NCI-H774 (cell line): ENCODE measurements around the gene ALAS1.
"Not testable (repeated sequence)": the region's sequence is repeated elsewhere in the genome, so short reads cannot be mapped to it uniquely, and the experiment has no call there.

Experiments used
- DNase-seq: peaks from one replicate; lab custom pipeline; 2025; lab: John Stamatoyannopoulos, UW

ALAS1 gene

DNA sequence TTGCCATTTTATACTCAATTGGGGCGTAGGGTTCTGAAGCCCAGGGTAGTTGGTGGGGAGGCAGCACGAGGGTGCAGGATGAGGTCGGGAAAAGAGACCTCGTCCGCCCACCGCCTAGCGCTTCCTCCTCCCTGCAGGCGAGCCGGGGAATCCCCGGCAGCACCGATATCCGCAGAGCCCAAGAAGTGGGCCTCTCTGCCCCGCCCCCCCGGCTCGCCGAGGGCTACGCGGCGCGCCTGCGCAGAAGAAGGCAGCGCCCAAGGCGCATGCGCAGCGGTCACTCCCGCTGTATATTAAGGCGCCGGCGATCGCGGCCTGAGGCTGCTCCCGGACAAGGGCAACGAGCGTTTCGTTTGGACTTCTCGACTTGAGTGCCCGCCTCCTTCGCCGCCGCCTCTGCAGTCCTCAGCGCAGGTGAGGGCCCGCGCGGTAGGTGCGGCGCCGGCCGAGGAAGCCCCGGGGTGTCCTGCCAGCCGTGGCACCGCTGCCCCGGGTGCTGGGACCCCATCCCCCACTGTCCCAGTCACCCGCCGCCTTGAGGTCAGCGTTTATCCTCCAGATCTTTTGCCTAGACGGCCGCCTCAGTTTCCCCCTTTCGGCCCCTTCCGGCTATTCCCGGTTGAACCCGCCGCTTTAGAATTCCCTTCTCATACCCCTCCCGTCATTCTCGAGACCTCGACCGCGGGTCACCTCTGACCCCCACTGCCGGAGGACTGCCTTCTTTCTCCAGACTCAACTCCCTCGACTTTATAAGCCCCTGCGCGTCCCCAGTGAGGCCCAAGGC, at the start of gene ALAS1:
ALAS1 (plus strand) TSS at position 319 of the 784 bp plus-strand sequence. CDS start 1,082 bp downstream, outside the sequence.
- DNase-seq = peak; percentile 76

DNA sequence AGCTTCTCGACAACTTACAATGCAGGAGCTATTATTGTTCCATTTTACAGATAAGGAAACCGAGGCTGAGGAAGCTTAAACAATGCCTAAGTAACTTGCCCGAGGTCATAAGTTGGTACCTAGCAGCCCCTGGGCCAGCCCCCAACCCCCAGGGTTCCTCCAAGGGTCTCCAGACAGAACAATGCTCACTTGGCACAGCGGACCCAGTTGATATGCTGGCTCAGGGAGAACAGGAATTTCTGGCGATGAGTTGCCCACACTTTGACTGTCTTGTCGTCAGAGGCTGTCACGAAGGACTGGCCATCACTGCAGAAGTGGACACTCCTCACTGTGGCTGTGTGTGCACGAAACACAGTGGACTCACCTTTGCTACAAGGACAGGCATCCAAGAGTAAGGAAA, 48.9 kb upstream of the ALAS1 start:
- DNase-seq = no peak

DNA sequence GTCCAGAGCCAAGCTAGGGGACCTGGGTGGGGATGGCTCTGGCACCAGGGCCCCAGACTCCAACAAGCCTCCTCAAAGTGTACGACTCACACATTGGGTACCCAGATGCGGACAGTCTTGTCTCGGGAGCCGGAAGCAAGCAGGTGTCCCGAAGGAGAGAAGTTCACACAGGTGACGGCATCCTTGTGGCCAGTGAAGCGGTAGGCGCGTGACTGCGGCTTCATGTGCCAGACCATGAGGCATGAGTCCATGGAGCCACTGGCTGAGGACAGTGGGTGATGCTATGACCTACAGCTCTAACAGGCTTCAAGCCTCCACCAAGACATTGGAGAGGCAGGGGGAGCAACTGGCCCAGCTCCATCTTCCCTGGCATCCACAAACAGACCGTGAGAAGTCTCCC, 48.2 kb upstream of the ALAS1 start:
- DNase-seq = no peak

- no peak for DNase-seq
Measured at GRCh38 chr3:52150357-52150756, 47.6 kb upstream of the ALAS1 start.

DNA sequence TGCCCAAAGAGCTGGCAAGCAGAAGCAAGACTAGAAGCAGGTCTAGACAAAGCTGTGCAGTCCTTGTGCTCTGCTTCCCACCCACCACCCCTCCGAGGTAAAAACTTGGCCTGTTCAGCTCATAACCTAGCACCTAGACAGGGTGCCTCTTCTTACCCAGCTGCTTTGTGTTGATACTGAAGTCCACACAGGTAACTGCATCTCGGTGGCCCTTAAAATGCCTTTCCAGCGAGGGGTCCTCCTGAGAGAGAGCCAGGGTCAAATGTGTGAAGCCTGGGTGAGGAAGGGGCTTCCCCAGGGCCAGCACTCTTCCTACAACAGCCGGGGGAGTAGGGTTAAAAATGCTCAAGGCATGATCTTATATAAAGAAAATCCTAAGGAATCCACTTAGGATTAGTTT, 47.1 kb upstream of the ALAS1 start:
- DNase-seq = no peak

GRCh38 chr3:52151991-52152390, 46.0 kb upstream of the ALAS1 start:
- DNase-seq = not testable (repeated sequence)

DNA sequence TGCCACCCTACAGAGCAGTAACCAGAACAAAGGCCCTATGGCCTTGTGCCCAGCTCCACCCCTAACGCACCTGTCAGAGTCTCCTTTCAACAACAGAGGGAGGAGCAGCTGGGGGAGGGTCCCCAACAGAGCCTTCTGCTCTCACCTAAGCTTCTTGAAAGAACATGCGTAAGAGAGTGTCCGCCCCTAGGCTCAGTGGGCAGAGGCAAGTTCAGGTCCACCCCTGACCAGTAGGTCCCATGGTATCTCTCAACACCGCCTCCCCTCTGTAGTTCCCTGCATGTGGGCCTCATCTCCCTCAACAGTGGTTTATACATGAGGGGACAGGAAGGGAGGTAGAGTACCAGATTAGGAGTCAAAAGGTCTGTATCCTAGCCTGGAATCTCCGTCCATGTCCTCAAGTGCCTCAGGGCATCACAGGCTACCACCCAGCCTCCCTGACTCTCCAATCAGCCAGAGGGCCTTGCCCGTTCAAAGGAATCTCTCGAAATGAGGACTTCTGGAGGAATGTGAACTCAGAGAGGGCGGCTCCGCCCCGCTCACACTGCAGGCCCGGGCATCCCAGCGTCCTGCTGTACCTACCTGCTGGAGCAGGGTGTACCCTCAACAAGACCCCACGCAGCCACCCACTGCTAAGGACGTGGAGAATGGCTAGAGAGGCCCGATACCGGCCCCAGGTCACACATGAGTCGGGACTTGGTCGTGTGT, 44.4 kb upstream of the ALAS1 start:
- DNase-seq = peak; percentile 17

DNA sequence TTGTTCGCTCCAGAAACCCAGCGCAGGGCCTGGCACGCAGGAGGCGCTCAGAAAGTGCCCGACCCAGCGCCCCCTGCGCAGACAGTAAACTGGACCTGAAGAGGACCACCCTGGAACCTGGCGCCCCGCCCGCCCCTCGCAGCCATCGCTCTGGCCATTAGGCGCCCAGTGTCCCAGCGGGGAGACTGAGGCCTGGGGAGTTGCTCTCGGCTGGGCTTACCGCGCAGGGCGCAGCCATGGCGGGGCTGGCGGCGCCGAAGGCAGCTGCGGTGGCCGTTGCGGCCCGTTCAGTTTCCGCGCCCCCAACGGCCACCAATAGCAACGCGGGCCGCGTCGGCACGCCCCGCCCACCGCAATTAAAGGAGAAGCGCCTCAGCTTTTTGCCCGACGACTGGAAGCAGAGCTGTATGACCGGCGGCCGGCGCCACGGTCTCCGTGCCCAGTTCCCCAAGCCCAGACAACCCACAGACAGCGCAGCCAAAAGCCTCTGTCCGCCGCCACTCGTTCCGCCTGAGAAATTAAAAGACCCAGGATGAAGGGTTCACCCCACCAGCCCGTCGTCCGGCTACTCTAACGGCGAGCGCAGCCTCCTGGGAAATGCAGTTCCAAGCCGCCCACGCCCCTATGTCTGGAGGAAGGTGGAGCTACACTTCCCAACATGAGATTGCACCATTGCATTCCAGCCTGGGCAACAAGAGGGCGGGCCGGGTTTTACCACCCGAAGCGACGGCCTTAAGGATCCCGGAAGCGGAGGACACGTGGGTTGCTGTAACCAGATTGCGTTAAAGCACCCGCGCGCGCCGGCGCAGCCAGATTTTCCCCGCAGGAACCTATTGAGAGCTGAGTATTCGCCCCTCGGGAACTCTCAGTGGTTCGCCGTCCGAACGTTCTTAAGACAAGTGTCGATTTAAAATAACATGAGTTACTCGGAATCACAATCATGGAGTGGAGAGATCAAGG, 43.5 kb upstream of the ALAS1 start, which contains the start of gene POC1A:
POC1A (minus strand) TSS at position 289 of the 960 bp plus-strand sequence; CDS start at position 238, 51 bp downstream.
- peak; percentile 79 for DNase-seq

GRCh38 chr3:52155912-52156311, 42.0 kb upstream of the ALAS1 start:
- no peak for DNase-seq

GRCh38 chr3:52159503-52159902, 38.5 kb upstream of the ALAS1 start:
- DNase-seq = no peak

DNA sequence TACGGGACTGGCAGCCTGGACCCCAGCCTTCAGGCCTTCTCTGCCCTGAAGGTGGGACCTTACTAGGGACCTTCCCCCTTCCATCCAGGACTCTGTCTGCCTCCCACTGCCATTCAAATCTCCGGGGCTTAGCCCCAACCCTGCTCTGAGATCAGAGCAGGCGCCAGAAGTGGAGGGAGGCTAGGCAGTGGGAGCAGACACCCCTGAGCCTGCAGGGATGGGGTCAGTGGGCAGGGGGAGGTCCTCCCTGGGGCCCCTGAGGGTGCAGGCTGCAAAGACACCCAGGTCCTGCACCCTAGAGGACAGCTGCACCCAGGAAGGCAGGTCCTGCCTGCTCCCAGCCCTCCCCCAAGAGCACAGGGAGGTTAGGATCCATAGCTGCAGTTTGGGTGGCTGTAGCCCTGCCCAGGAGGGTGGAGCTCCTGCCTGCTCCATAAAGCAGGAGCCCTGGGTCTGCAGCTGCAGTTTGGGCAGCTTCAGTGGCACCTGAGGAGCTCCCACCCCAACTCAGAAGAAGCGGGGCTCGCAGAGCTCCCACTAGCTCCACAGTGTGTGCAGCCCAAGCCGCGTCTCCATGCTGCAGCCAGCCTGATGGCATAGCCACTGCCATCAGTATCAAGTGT, 35.6 kb upstream of the ALAS1 start:
- DNase-seq = no peak

DNA sequence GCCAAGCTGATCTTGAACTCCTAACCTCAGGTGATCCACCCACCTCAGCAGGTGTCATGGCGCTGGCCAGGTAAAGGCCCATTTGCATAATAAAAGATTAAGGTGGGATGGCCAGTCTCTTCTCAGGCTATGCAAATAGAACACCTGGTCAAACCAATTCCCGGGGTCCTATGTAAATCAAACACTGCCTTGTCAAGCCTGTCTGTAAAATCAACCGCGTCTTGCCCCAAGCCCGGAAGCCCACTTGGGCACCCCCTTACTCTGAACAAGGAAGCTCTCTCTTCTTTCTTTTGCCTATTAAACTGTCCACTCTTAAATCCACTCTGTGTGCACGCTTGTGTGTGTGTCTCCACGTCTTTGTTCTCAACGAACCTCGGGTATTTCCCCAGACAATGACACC, 30.7 kb upstream of the ALAS1 start:
- DNase-seq = no peak

DNA sequence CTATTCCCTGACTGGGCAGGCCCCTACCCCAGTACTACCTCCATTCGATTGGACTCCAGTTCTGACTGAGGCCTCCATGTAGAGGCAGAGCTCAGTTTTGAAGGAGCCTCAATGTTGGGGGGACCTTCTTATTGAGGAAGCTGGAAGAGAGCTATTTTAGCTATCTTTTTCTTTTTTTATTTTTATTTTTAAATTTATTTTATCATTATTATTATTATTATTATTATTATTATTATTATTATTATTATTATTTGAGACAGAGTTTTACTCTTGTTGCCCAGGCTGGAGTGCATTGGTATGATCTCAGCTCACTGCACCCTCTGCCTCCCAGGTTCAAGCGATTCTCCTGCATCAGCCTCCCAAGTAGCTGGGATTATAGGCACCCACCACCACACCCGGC, 27.7 kb upstream of the ALAS1 start:
- DNase-seq = not testable (repeated sequence)

- no peak for DNase-seq
Measured at GRCh38 chr3:52171514-52172261, 26.3 kb upstream of the ALAS1 start.

DNA sequence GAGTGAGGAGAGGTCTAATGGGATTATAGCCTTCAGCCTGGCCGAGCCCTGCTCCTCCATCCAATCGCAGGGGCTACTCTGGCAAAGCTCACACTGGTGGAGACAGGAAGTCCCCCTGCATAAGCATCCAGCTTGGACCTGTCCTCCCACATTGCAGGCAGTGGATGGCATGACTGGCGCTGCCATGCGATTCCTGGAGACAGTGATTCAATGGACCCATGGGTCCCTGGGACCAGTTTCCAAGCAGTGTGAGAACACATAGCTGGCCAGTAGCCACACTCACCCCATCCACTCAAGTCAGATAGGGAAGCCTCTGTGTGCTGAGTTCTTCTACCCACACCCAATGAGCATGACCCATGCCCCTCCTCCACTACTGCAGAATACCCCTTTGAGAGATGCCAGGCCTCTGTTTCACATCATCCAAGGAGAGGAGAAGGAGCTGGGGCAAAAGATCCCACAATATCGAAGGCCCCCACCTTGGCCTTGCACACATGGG, 25.6 kb upstream of the ALAS1 start:
- no peak for DNase-seq

- no peak for DNase-seq
Measured at GRCh38 chr3:52173101-52173500, 24.9 kb upstream of the ALAS1 start.

- DNase-seq = no peak
Measured at GRCh38 chr3:52174896-52175295, 23.1 kb upstream of the ALAS1 start.

- DNase-seq = no peak
Measured at GRCh38 chr3:52175416-52176179, 22.4 kb upstream of the ALAS1 start.

- no peak for DNase-seq
Measured at GRCh38 chr3:52176180-52176752, 21.7 kb upstream of the ALAS1 start.
